Measurements from ENCODE around the gene AKAP17A. TPM values are rescaled to one million over a fixed set of nuclear protein-coding genes. Genes with fewer than 3 reads are reported as not detected.
"Not testable (repeated sequence)": the region's sequence is repeated elsewhere in the genome, so short reads cannot be mapped to it uniquely, and the experiment has no call there.

The AKAP17A gene
- total RNA-seq, 1 donor from 2014 or later, result 74.4 TPM

DNA sequence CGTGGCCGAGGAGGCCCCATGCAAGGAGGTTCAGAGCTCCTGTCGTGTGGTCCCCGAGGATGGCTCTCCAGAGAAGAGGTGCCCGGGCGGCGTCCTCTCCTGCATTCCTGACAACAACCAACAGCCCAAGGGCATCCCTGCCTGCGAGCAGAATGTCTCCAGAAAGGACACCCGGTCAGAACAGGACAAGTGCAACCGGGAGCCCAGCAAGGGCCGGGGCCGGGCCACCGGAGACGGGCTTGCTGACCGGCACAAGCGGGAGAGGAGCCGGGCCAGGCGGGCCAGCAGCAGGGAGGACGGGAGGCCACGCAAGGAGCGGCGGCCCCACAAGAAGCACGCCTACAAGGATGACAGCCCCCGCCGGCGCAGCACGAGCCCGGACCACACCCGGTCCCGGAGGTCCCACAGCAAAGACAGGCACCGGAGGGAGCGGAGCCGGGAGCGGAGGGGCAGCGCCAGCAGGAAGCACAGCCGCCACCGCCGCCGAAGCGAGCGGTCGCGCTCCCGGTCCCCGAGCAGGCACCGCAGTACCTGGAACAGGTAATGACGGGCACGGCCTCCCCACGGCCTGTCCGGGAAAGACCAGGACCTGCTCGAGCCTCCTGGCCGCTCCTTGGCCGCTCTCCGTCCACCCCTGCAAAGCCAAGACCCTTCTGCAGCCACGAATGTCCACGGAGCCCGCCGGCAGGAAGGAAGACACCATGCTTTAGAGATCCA, 9.8 kb downstream of the AKAP17A start:
- intact Hi-C loops (cut with micrococcal nuclease), result no loop called here

DNA sequence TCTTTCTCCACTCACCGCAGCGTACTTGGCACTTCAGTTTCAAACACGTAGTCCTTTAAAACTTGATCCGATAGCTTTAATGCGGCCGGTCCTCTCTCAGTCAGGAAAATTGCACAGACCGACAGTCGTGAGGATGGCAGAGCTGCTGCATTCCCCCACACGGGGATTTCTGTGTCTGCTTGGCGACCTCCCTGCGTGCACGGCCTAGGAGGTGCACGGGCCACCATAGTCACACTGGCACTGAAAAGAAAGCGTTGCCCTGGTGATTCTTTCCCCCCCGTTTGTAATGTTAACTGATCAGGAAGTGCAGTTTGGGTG, 10.3 kb downstream of the AKAP17A start:
- intact Hi-C loops (cut with micrococcal nuclease), result no loop called here

DNA sequence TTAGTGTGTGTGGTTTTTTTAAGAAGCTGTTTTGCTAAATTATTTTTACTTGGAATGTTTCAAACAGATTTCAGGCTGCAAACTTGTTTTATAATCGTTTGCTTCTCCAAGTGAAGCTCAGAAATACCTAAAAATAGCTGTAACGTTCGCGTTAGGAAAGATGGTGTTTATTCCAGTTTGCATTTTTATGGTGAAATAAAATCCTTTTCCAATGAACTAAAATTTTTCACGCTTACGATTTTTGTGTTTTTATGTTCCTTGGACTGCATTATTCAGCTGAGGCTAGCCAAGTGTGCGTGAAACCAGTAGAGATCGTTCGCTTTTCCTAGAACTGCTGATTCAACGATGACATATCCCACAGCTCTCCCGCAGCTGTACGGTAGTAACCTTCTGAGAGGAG, 10.9 kb downstream of the AKAP17A start:
- intact Hi-C loops (cut with micrococcal nuclease), result no loop called here

DNA sequence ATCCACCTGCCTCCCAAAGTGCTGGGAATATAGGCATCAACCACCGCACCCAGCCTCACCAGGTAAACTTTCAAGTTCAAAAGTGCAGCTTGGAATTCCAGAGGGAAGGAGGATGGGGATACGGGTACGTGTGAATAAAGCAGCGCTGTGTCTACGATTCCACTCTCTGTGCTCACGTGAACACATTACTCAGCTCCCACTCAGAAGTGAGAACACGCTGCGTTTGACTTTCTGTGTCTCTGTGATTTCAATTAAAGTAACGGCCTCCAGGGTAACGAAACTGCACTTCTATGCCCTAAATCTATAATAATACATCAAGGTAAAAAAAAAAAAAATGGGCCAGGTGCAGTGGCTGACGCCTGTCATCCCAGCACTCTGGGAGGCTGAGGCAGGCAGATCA, 15.1 kb downstream of the AKAP17A start:
- intact Hi-C loops (cut with micrococcal nuclease), result no loop called here

DNA sequence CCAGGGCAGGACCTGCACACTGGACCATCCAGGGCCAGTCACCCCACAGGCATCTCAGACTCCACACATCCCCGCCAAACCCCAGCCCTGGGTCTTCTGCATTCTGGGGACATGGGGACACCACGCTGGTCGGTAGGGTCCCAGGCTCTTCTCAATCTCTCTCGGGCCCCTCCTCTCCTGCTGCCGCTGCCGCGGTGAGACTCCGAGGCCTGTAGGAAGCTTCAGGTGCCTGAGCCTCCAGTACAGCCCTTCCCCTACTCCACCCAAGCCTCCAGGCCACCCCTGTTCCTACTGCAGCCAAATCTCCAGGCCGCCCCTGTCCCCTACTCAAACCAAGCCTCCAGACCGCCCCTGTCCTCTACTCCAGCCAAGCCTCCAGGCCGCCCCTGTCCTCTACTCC, 17.9 kb downstream of the AKAP17A start:
- intact Hi-C loops (cut with micrococcal nuclease), result no loop called here

DNA sequence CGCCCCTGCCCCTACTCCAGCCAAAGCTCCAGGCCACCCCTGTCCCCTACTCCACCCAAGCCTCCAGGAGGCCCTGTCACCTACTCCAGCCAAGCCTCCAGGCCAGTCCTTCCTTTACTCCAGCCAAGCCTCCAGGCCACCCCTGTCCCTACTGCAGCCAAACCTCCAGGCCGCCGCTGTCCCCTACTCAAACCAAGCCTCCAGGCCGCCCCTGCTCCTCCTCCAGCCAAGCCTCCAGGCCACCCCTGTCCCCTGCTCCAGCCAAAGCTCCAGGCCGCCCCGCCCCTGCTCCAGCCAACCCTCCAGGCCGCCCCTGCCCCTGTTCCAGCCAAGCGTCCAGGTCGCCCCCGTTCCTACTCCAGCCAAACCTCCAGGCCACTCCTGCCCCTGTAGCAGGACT, 18.4 kb downstream of the AKAP17A start:
- intact Hi-C loops (cut with micrococcal nuclease), result no loop called here

DNA sequence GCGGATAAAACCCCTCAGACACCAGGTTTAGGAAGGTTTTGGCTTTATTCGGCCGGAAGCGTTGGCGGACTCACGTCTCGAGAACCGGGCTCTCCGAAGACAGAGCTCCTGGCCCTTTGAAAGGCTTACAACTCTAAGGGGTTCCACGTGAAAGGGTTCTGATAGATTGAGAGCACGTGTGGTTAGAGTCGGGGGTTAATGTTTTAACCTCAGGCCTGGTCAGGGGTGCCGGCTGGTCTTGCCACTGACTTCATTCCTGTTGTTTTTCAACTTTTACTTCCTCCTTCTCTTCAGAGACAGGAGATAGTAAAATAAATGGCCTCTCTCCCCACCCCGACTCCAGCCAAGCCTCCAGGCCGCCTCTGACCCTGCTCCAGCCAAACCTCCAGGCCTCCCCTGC, 18.8 kb downstream of the AKAP17A start:
- intact Hi-C loops (cut with micrococcal nuclease), result no loop called here

DNA sequence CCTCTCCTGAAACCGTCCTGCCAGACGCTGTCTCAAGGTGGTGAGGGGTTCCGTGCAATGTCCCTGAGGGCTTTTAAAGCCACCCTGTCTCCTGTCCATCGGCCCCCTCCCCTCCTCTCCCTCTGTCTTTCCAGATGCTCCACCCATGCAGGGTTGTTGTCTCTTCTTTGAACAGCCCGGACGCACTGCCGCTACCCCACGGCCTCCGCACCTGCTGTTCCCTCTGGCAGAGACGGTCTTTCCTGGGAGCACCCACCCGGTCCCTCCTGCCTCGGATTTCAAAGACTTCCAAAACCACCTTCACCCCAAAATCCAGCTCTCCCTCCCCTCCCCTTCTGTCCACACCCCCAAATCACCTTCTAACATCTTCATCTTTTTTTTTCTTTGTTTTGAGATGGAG, 19.3 kb downstream of the AKAP17A start:
- intact Hi-C loops (cut with micrococcal nuclease), result no loop called here

DNA sequence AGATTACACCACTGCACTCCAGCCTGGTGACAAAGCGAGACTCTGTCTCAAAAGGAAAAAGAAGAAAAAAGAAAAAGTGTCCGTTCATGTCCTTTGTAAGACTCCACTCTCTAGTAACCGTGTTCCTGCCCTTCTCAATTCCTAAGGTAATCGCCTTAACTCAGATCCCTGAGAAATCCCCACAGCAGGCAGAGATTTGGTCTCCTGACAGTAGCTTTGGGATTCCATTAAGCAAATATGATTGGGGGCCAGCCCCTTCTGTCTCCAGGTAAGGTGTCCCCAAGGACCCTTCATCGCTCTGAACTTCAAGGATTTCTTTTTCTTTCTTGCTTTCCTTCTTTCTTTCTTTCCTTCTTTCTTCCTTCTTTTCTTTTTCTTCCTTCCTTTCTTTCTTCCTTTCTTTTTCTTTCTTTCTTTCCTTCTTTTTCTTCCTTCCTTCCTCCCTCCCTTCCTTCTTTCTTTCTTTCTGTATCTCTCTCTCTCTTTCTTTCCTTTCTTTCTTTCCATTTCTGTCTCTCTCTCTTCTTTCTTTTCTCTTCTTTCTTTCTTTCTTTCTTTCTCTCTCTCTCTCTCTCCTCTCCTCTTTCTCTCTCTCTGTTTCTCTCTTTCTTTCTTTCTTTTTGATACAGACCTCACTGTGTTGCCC, 21.4 kb downstream of the AKAP17A start:
- intact Hi-C loops (cut with micrococcal nuclease), result no loop called here

DNA sequence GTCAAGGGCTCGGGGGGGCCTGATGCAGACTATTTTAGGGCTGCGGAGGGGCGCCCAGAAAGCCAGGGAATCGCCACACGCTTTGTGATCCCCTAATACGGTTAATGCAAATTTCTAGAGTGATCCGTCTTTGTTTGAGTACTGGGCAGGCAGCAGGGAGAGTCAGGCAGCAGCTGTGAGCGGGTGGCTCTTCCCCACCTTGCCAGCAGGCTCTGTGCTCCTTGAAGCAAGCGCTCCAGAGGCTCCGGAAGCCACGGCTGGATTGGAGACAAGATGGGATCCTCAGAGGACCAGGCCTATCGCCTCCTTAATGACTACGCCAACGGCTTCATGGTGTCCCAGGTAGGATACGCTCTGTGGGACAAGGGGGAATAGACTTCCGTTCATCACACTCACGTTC, 23.5 kb downstream of the AKAP17A start, which contains the start of gene ASMT:
ASMT (plus strand) TSS at position 133 of the 400 bp plus-strand sequence; CDS start at position 274, 141 bp downstream.
- intact Hi-C loops (cut with micrococcal nuclease), result no loop called here

DNA sequence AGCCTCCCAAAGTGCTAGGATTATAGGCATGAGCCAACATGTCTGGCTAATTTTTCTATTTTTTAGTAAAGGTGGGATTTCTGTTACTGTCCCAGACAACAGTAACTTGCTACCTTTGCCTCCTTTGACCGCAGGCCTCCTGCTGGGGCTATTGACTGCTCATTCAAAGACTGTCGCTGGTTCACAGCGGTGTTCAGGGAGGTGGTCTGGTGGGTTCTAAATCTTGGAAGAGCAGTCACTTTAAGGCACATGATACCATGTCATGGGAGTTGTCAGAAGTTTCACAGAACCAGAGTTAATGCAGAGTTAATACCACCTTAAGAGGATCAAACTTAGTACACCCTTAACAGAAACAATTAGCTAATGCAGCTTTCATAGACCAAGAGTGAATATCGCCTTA, 27.3 kb downstream of the AKAP17A start:
- intact Hi-C loops (cut with micrococcal nuclease), result no loop called here

DNA sequence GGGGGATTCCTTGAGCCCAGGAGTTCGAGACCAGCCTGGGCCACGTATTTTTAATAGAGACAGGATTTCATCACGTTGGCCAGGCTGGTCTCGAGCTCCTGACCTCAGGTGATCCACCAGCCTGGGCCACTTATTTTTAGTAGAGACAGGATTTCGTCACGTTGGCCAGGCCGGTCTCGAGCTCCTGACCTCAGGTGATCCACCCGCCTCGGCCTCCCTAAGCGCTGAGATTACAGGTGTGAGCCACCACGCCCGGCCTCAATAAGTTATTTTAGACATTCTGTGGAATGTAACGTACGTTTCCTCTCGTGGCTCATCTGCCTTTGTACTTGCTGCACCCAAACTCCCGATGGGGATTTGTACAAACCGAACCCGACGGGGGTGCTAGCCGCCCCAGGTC, 32.3 kb downstream of the AKAP17A start:
- intact Hi-C loops (cut with micrococcal nuclease), result no loop called here

DNA sequence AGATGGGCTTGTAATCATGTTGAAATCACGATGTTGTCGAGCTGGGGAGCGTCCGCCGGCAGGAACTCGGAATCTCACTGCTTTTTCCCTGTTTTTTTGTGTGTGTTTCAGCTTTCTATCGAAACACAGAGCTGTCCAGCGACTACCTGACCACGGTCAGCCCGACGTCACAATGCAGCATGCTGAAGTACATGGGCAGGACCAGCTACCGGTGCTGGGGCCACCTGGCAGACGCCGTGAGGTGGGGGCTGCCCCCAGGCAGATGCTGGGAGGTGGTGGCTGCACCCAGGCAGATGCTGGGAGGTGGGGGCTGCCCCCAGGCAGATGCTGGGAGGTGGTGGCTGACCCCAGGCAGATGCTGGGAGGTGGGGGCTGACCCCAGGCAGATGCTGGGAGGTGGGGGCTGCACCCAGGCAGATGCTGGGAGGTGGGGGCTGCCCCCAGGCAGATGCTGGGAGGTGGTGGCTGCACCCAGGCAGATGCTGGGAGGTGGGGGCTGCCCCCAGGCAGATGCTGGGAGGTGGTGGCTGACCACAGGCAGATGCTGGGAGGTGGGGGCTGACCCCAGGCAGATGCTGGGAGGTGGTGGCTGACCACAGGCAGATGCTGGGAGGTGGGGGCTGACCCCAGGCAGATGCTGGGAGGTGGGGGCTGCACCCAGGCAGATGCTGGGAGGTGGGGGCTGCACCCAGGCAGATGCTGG, 32.9 kb downstream of the AKAP17A start:
- intact Hi-C loops (cut with micrococcal nuclease), result not testable (repeated sequence)

DNA sequence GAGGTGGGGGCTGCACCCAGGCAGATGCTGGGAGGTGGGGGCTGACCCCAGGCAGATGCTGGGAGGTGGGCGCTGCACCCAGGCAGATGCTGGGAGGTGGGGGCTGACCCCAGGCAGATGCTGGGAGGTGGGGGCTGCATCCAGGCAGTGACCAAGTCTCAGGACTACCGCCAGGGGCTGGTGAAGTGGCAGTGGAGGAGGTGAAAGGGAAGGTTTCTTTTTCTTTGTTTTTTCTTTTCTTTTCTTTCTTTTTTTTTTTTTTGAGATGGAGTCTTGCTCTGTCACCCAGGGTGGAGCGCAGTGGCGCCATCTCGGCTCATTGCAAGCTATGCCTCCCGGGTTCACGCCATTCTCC, 33.4 kb downstream of the AKAP17A start:
- intact Hi-C loops (cut with micrococcal nuclease), result not testable (repeated sequence)

DNA sequence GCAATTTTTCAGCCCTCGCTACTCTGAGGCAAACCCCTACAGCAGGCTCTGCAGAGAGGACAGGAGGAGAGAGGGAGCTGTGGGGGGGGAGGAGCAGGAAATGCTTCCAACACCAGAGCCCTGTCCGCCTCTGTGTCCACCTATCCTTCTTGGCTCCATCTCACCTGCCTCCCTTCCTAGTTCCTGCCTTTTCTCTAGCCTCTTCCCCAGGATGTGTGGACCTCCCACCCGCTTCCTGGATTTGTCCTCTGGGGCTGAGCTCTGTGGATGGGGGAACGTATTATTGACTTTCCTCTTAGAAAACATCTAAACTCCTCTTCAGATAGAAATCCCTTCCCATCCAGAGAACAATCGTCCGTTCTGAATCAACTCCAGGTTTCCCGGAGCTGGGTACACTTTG, 37.8 kb downstream of the AKAP17A start:
- intact Hi-C loops (cut with micrococcal nuclease), result no loop called here

DNA sequence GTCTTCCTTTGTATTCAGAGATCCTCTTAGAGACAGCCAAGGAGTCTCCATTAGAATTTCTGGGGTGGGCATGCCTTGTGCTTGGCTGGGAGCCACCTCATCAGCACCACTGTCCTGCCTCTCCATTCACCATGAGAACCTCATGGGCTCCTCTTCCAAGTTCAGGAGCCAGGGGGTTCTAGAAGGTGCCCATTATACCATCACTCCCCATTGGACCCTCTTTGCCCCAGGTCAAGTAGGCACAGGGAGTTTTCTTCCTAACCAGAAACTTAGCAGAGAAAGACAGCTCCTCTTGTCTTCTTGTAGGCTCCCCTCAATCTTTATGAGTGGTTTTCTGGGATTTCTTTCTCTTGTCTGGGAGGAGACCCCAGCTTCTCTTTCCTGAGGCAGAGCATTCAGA, 54.6 kb downstream of the AKAP17A start:
- intact Hi-C loops (cut with micrococcal nuclease), result no loop called here

DNA sequence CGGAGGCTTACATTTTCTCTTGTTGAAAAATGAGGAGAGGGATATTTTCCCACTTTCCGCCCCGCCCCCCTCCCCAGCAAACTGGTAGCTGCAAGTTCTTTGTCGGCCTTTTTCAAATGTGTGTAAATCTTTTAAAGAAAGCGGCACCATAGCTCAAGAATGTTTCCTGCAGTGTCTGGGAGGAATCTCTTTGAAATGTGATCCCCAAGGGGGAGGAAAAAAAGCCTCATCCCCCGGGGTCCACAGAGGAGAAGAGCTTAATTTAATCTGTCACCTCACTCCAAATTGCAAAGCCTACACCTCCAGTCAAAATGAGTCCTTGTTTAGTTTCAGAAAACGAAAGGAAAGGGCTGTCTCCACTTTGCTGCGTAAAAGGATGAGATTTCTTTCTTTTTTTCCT, 58.2 kb downstream of the AKAP17A start:
- intact Hi-C loops (cut with micrococcal nuclease), result loop anchor here (10.0 kb wide), 1 partner anchor 405 kb away; no protein-coding TSS in a partner anchor

Other genes with a start within 250 kb of the AKAP17A start
- 211 and 220 TPM in 2 replicates for gene SLC25A6, start 199.5 kb upstream of the AKAP17A start, total RNA-seq
- gene ASMTL, start 138.7 kb upstream of the AKAP17A start, total RNA-seq, result 56.6 and 58.7 TPM in 2 replicates
- 120 TPM in 2 replicates for gene P2RY8, start 54.4 kb upstream of the AKAP17A start, total RNA-seq
- gene ASMT, start 23.5 kb downstream of the AKAP17A start, total RNA-seq, result 1.0 TPM in 1 of 2 replicates, not detected in the other